PC-3 (cell line): ENCODE results near the gene IRAG1. TPM values are rescaled to one million over a fixed set of nuclear protein-coding genes. Genes with fewer than 3 reads are reported as not detected.

ENCODE experiments used
- ATAC-seq: fragments of 200-7000 bp; cut with Tn5 transposase; 2 replicates; pipeline ENCODE4 v1.9.1; 2020; ENCODE audit warnings: mild to moderate bottlenecking, moderate library complexity
- BruUV-seq: library from RNA; stranded (reverse); fragments of 400-500 nt; replicated peaks from 2 replicates; lab custom pipeline; 2021; lab: Mats Ljungman, UMichigan
- CTCF ChIA-PET: fragments of 300-600 bp; sonication (Branson Sonifier 250); formaldehyde crosslinking; loops from one replicate; lab custom pipeline; 2022; ENCODE audit warnings: antibody characterized with exemption; lab: Charles Lee
- POLR2A ChIA-PET: fragments of 300-600 bp; sonication (Branson Sonifier 250); formaldehyde crosslinking; loops from one replicate; lab custom pipeline; 2022; ENCODE audit warnings: antibody characterized with exemption; ENCODE audit not compliant: unreplicated experiment; lab: Charles Lee
- DNase-seq: peaks from one replicate; pipeline ENCODE4 v3.0.0-alpha.2; 2015
- H2AFZ ChIP-seq: fragments of 300-600 bp; sonication (generic); 2 replicates; pipeline ENCODE4 v1.6.0; 2016; ENCODE audit warnings: antibody characterized with exemption, low read length
- H3F3A ChIP-seq: fragments of 300-600 bp; sonication (generic); one replicate; pipeline ENCODE4 v1.6.0; 2017; ENCODE audit warnings: antibody characterized with exemption, low read length, control low read depth, mild to moderate bottlenecking; ENCODE audit not compliant: unreplicated experiment
- H3K27ac ChIP-seq: fragments of 300-600 bp; sonication (generic); 2 replicates; pipeline ENCODE4 v1.5.1; 2016; ENCODE audit warnings: mild to moderate bottlenecking, low read length
- H3K27me3 ChIP-seq: fragments of 300-600 bp; sonication (generic); 2 replicates; pipeline ENCODE4 v1.6.1; 2016; ENCODE audit warnings: low read length, mixed read lengths
- H3K36me3 ChIP-seq: fragments of 300-600 bp; sonication (generic); 2 replicates; pipeline ENCODE4 v1.6.1; 2016; ENCODE audit warnings: low read depth, mixed run types, low read length, mixed read lengths
- H3K4me1 ChIP-seq: fragments of 300-600 bp; sonication (generic); 2 replicates; pipeline ENCODE4 v1.5.1; 2016; ENCODE audit warnings: low read length; ENCODE audit not compliant: insufficient read depth
- H3K4me2 ChIP-seq: fragments of 300-600 bp; sonication (generic); 2 replicates; pipeline ENCODE4 v1.6.0; 2016; ENCODE audit warnings: low read length
- H3K4me3 ChIP-seq: fragments of 300-600 bp; sonication (generic); 2 replicates; pipeline ENCODE4 v1.5.1; 2016; ENCODE audit warnings: mild to moderate bottlenecking, low read length, mixed read lengths
- H3K79me2 ChIP-seq: fragments of 300-600 bp; sonication (generic); 2 replicates; pipeline ENCODE4 v1.6.1; 2017; ENCODE audit warnings: low read length, mixed read lengths
- H3K9ac ChIP-seq: fragments of 300-600 bp; sonication (generic); 2 replicates; pipeline ENCODE4 v1.6.0; 2016; ENCODE audit warnings: mild to moderate bottlenecking, low read length
- H3K9me2 ChIP-seq: fragments of 300-600 bp; sonication (generic); replicated peaks from 2 replicates; pipeline ENCODE4 v1.6.1; 2016; ENCODE audit warnings: mixed run types, low read length, mixed read lengths
- H3K9me3 ChIP-seq: fragments of 300-600 bp; sonication (generic); 2 replicates; pipeline ENCODE4 v1.6.1; 2016; ENCODE audit warnings: low read length, mixed read lengths
- H4K20me1 ChIP-seq: fragments of 300-600 bp; sonication (generic); 2 replicates; pipeline ENCODE4 v1.6.1; 2016; ENCODE audit warnings: low read length, mixed read lengths
- CTCF ChIP-seq: fragments of 300-600 bp; sonication (generic); conservative IDR thresholded peaks from 2 replicates; pipeline ENCODE4 v1.5.1; 2017; ENCODE audit warnings: antibody characterized with exemption, low read depth, mild to moderate bottlenecking, low read length
- EZH2 ChIP-seq: fragments of 300-600 bp; sonication (generic); IDR thresholded peaks from one replicate; pipeline ENCODE4 v1.6.1; 2017; ENCODE audit warnings: antibody characterized with exemption, mild to moderate bottlenecking, low read length; ENCODE audit not compliant: unreplicated experiment
- EZH2phosphoT487 ChIP-seq: fragments of 300-600 bp; sonication (generic); IDR thresholded peaks from 2 replicates; pipeline ENCODE4 v1.6.1; 2018; ENCODE audit warnings: mild to moderate bottlenecking, antibody characterized with exemption, low read length, borderline replicate concordance
- intact Hi-C: fragments of 100-400 bp; cut with micrococcal nuclease; formaldehyde crosslinking; loops from 2 replicates; pipeline ENCODE4 v1.9.0; 2023
- total RNA-seq: library from RNA; depleted of rRNA; stranded (reverse); fragments of >200 nt; gene quantifications from 2 replicates; pipeline ENCODE4 v1.2.3, GENCODE V29; 2014; rRNA removed

Gene IRAG1
- total RNA-seq, 1 experiment from 2014 or later: not detected

- H3K9ac ChIP-seq: no peak overlapping the region
- H3K9me2 ChIP-seq: no peaks in the 10 kb centered on the region
- H3K4me3 ChIP-seq: no peak overlapping the region
- H3K9me3 ChIP-seq: no peaks in the 10 kb centered on the region
- ATAC-seq: no peak
- H4K20me1 ChIP-seq: no peaks in the 10 kb centered on the region
- no peak overlapping the region for H3K4me2 ChIP-seq
- H3K36me3 ChIP-seq: no peaks in the 10 kb centered on the region
- H3K27ac ChIP-seq: no peak overlapping the region
- no peaks in the 10 kb centered on the region for H3F3A ChIP-seq
- ChIA-PET CTCF (no interaction called here), POLR2A (no interaction called here)
- TF ChIP-seq CTCF: no peak
- TF ChIP-seq EZH2: no peak
- TF ChIP-seq EZH2phosphoT487: no peak
- no TSS peak for BruUV-seq
- no peaks in the 10 kb centered on the region for H3K27me3 ChIP-seq
- no peak for DNase-seq
- intact Hi-C loops: no loop called here
- H3K79me2 ChIP-seq: no peaks in the 10 kb centered on the region
- no peak overlapping the region for H2AFZ ChIP-seq
- peaks cover 9% of the 10 kb centered on the region for H3K4me1 ChIP-seq
Observed at GRCh38 chr11:10646681-10647355, 46.7 kb downstream of the IRAG1 start.

GRCh38 chr11:10646005-10646404 lies 47.5 kb downstream of the IRAG1 start:
- ATAC-seq: no peak
- Histone ChIP-seq H3K4me1 (peaks cover 9% of the 10 kb centered on the region), H3K4me2 (no peak overlapping the region), H3K27me3 (no peaks in the 10 kb centered on the region), H3K79me2 (no peaks in the 10 kb centered on the region), H3K36me3 (no peaks in the 10 kb centered on the region), H3K27ac (no peak overlapping the region), H3F3A (no peaks in the 10 kb centered on the region), H3K9ac (no peak overlapping the region), H3K4me3 (no peak overlapping the region), H2AFZ (no peak overlapping the region), H4K20me1 (no peaks in the 10 kb centered on the region), H3K9me2 (no peaks in the 10 kb centered on the region), H3K9me3 (no peaks in the 10 kb centered on the region)
- ChIA-PET CTCF (no interaction called here), POLR2A (no interaction called here)
- intact Hi-C loops: no loop called here
- TF ChIP-seq EZH2phosphoT487: no peak
- no TSS peak for BruUV-seq
- no peak for DNase-seq

- H3K27ac ChIP-seq: no peak overlapping the region
- no TSS peak for BruUV-seq
- H3K4me2 ChIP-seq: no peak overlapping the region
- DNase-seq: no peak
- H3K79me2 ChIP-seq: no peaks in the 10 kb centered on the region
- H4K20me1 ChIP-seq: no peaks in the 10 kb centered on the region
- H3K4me3 ChIP-seq: no peak overlapping the region
- no peaks in the 10 kb centered on the region for H3F3A ChIP-seq
- TF ChIP-seq EZH2phosphoT487 (no peak), EZH2 (no peak), CTCF (no peak)
- ChIA-PET CTCF (no interaction called here), POLR2A (no interaction called here)
- H3K9me3 ChIP-seq: no peaks in the 10 kb centered on the region
- no peak overlapping the region for H3K9ac ChIP-seq
- H3K4me1 ChIP-seq: peaks cover 9% of the 10 kb centered on the region
- H3K27me3 ChIP-seq: no peaks in the 10 kb centered on the region
- intact Hi-C loops: no loop called here
- no peak overlapping the region for H2AFZ ChIP-seq
- no peaks in the 10 kb centered on the region for H3K36me3 ChIP-seq
- no peaks in the 10 kb centered on the region for H3K9me2 ChIP-seq
- no peak for ATAC-seq
Observed at GRCh38 chr11:10645212-10645795, 48.3 kb downstream of the IRAG1 start.

Other genes with a start within 250 kb of the IRAG1 start
- 11.8 and 16.5 TPM in 2 replicates for gene AMPD3, start 238.5 kb downstream of the IRAG1 start, total RNA-seq
- 12.6 and 13.8 TPM in 2 replicates for gene RNF141, start 152.6 kb downstream of the IRAG1 start, total RNA-seq
- gene LYVE1, start 125.1 kb downstream of the IRAG1 start, total RNA-seq: not detected in 2 replicates
- gene CTR9, start 57.5 kb upstream of the IRAG1 start, total RNA-seq: 20.0 and 21.9 TPM in 2 replicates
- 999 and 1,007 TPM in 2 replicates for gene EIF4G2, start 115.2 kb upstream of the IRAG1 start, total RNA-seq
- gene ZBED5, start 164.3 kb upstream of the IRAG1 start, total RNA-seq: 19.5 and 21.0 TPM in 2 replicates